Stimulated activated naive CD4-positive, alpha-beta T cell (primary cell): Measurements from ENCODE around the gene ARHGEF16.

Source experiments
- DNase-seq, 6 experiments: peaks; one replicate each; lab custom pipeline; 2025; lab: John Stamatoyannopoulos, UW

Gene ARHGEF16

GRCh38 chr1:3501856-3502640 is 47.6 kb downstream of the ARHGEF16 start:
- peak in 5 of 6 experiments; percentile 5 to 30 (median 15) for DNase-seq

- DNase-seq, result no peak
Measured at GRCh38 chr1:3502641-3503524, 48.4 kb downstream of the ARHGEF16 start.

- DNase-seq, result no peak
Measured at GRCh38 chr1:3503525-3503886, 49.0 kb downstream of the ARHGEF16 start.

- DNase-seq, result no peak
Measured at GRCh38 chr1:3504151-3504821, 49.8 kb downstream of the ARHGEF16 start.

- DNase-seq, result no peak
Measured at GRCh38 chr1:3504822-3505153, 50.3 kb downstream of the ARHGEF16 start.

- DNase-seq, result no peak
Measured at GRCh38 chr1:3505161-3505560, 50.7 kb downstream of the ARHGEF16 start.

GRCh38 chr1:3506041-3506440 is 51.6 kb downstream of the ARHGEF16 start:
- no peak for DNase-seq

- DNase-seq, result no peak
Measured at GRCh38 chr1:3506943-3507342, 52.5 kb downstream of the ARHGEF16 start.

GRCh38 chr1:3507636-3508275 is 53.3 kb downstream of the ARHGEF16 start:
- no peak for DNase-seq

GRCh38 chr1:3508757-3509415 is 54.4 kb downstream of the ARHGEF16 start:
- no peak for DNase-seq

- DNase-seq, result no peak
Measured at GRCh38 chr1:3509721-3510120, 55.3 kb downstream of the ARHGEF16 start.

- DNase-seq, result no peak
Measured at GRCh38 chr1:3510136-3510955, 55.9 kb downstream of the ARHGEF16 start.

- no peak for DNase-seq
Measured at GRCh38 chr1:3510956-3511250, 56.4 kb downstream of the ARHGEF16 start.

GRCh38 chr1:3511306-3511705 is 56.8 kb downstream of the ARHGEF16 start:
- DNase-seq, result no peak

- DNase-seq, result no peak
Measured at GRCh38 chr1:3511856-3512255, 57.4 kb downstream of the ARHGEF16 start.

- DNase-seq, result no peak
Measured at GRCh38 chr1:3514404-3514803, 59.9 kb downstream of the ARHGEF16 start.

GRCh38 chr1:3515272-3515671 is 60.8 kb downstream of the ARHGEF16 start:
- DNase-seq, result no peak

- DNase-seq, result no peak
Measured at GRCh38 chr1:3515774-3516480, 61.5 kb downstream of the ARHGEF16 start.

GRCh38 chr1:3516481-3516869 is 62.0 kb downstream of the ARHGEF16 start:
- DNase-seq, result no peak

- DNase-seq, result no peak
Measured at GRCh38 chr1:3516911-3517675, 62.6 kb downstream of the ARHGEF16 start.
